PC-3 (cell line): ENCODE measurements around the gene YIF1B. TPM values are rescaled to one million over a fixed set of nuclear protein-coding genes. Genes with fewer than 3 reads are reported as not detected.
A peak's percentile ranks its signal among the peaks of the same experiment; 100 is the strongest.

Experiments
- ATAC-seq: fragments of 200-7000 bp; cut with Tn5 transposase; 2 replicates; pipeline ENCODE4 v1.9.1; 2020; ENCODE audit warnings: mild to moderate bottlenecking, moderate library complexity
- BruUV-seq: library from RNA; stranded (reverse); fragments of 400-500 nt; replicated peaks from 2 replicates; lab custom pipeline; 2021; lab: Mats Ljungman, UMichigan
- CTCF ChIA-PET: fragments of 300-600 bp; sonication (Branson Sonifier 250); formaldehyde crosslinking; loops from one replicate; lab custom pipeline; 2022; ENCODE audit warnings: antibody characterized with exemption; lab: Charles Lee
- POLR2A ChIA-PET: fragments of 300-600 bp; sonication (Branson Sonifier 250); formaldehyde crosslinking; loops from one replicate; lab custom pipeline; 2022; ENCODE audit warnings: antibody characterized with exemption; ENCODE audit not compliant: unreplicated experiment; lab: Charles Lee
- DNase-seq: peaks from one replicate; pipeline ENCODE4 v3.0.0-alpha.2; 2015
- H2AFZ ChIP-seq: fragments of 300-600 bp; sonication (generic); 2 replicates; pipeline ENCODE4 v1.6.0; 2016; ENCODE audit warnings: antibody characterized with exemption, low read length
- H3F3A ChIP-seq: fragments of 300-600 bp; sonication (generic); one replicate; pipeline ENCODE4 v1.6.0; 2017; ENCODE audit warnings: antibody characterized with exemption, low read length, control low read depth, mild to moderate bottlenecking; ENCODE audit not compliant: unreplicated experiment
- H3K27ac ChIP-seq: fragments of 300-600 bp; sonication (generic); 2 replicates; pipeline ENCODE4 v1.5.1; 2016; ENCODE audit warnings: mild to moderate bottlenecking, low read length
- H3K27me3 ChIP-seq: fragments of 300-600 bp; sonication (generic); 2 replicates; pipeline ENCODE4 v1.6.1; 2016; ENCODE audit warnings: low read length, mixed read lengths
- H3K36me3 ChIP-seq: fragments of 300-600 bp; sonication (generic); 2 replicates; pipeline ENCODE4 v1.6.1; 2016; ENCODE audit warnings: low read depth, mixed run types, low read length, mixed read lengths
- H3K4me1 ChIP-seq: fragments of 300-600 bp; sonication (generic); 2 replicates; pipeline ENCODE4 v1.5.1; 2016; ENCODE audit warnings: low read length; ENCODE audit not compliant: insufficient read depth
- H3K4me2 ChIP-seq: fragments of 300-600 bp; sonication (generic); 2 replicates; pipeline ENCODE4 v1.6.0; 2016; ENCODE audit warnings: low read length
- H3K4me3 ChIP-seq: fragments of 300-600 bp; sonication (generic); 2 replicates; pipeline ENCODE4 v1.5.1; 2016; ENCODE audit warnings: mild to moderate bottlenecking, low read length, mixed read lengths
- H3K79me2 ChIP-seq: fragments of 300-600 bp; sonication (generic); 2 replicates; pipeline ENCODE4 v1.6.1; 2017; ENCODE audit warnings: low read length, mixed read lengths
- H3K9ac ChIP-seq: fragments of 300-600 bp; sonication (generic); 2 replicates; pipeline ENCODE4 v1.6.0; 2016; ENCODE audit warnings: mild to moderate bottlenecking, low read length
- H3K9me2 ChIP-seq: fragments of 300-600 bp; sonication (generic); replicated peaks from 2 replicates; pipeline ENCODE4 v1.6.1; 2016; ENCODE audit warnings: mixed run types, low read length, mixed read lengths
- H3K9me3 ChIP-seq: fragments of 300-600 bp; sonication (generic); 2 replicates; pipeline ENCODE4 v1.6.1; 2016; ENCODE audit warnings: low read length, mixed read lengths
- H4K20me1 ChIP-seq: fragments of 300-600 bp; sonication (generic); 2 replicates; pipeline ENCODE4 v1.6.1; 2016; ENCODE audit warnings: low read length, mixed read lengths
- CTCF ChIP-seq: fragments of 300-600 bp; sonication (generic); conservative IDR thresholded peaks from 2 replicates; pipeline ENCODE4 v1.5.1; 2017; ENCODE audit warnings: antibody characterized with exemption, low read depth, mild to moderate bottlenecking, low read length
- EZH2 ChIP-seq: fragments of 300-600 bp; sonication (generic); IDR thresholded peaks from one replicate; pipeline ENCODE4 v1.6.1; 2017; ENCODE audit warnings: antibody characterized with exemption, mild to moderate bottlenecking, low read length; ENCODE audit not compliant: unreplicated experiment
- EZH2phosphoT487 ChIP-seq: fragments of 300-600 bp; sonication (generic); IDR thresholded peaks from 2 replicates; pipeline ENCODE4 v1.6.1; 2018; ENCODE audit warnings: mild to moderate bottlenecking, antibody characterized with exemption, low read length, borderline replicate concordance
- intact Hi-C: fragments of 100-400 bp; cut with micrococcal nuclease; formaldehyde crosslinking; loops from 2 replicates; pipeline ENCODE4 v1.9.0; 2023
- total RNA-seq: library from RNA; depleted of rRNA; stranded (reverse); fragments of >200 nt; gene quantifications from 2 replicates; pipeline ENCODE4 v1.2.3, GENCODE V29; 2014

The YIF1B gene
- total RNA-seq, 1 experiment from 2014 or later, result 72.3 TPM

GRCh38 chr19:38274739-38275138 lies 41.0 kb downstream of the YIF1B start:
- Histone ChIP-seq H3K9me2 (no peaks in the 10 kb centered on the region), H3K4me3 (no peak overlapping the region), H3K27me3 (no peaks in the 10 kb centered on the region), H3K9me3 (no peaks in the 10 kb centered on the region), H3K79me2 (peaks cover 99% of the 10 kb centered on the region), H3K27ac (no peak overlapping the region), H3K4me2 (no peak overlapping the region), H4K20me1 (peaks cover 9% of the 10 kb centered on the region; the same call in 1 of the 2 replicates), H3K4me1 (peaks cover 57% of the 10 kb centered on the region), H3K9ac (no peak overlapping the region), H3K36me3 (no peaks in the 10 kb centered on the region; the same call in 1 of the 2 replicates), H2AFZ (no peak overlapping the region), H3F3A (peaks cover 3% of the 10 kb centered on the region)
- TF ChIP-seq EZH2 (no peak), CTCF (no peak), EZH2phosphoT487 (no peak)
- BruUV-seq, result no TSS peak
- intact Hi-C loops, result no loop called here
- no peak for DNase-seq
- POLR2A ChIA-PET, result no interaction called here
- CTCF ChIA-PET, result no interaction called here
- no peak for ATAC-seq

- ChIA-PET CTCF (no interaction called here), POLR2A (no interaction called here)
- H3K4me2 ChIP-seq, result no peak overlapping the region
- H3K9ac ChIP-seq, result no peak overlapping the region
- H3K36me3 ChIP-seq, result no peaks in the 10 kb centered on the region; the same call in 1 of the 2 replicates
- no peak for ATAC-seq
- H3K9me3 ChIP-seq, result no peaks in the 10 kb centered on the region
- H4K20me1 ChIP-seq, result peaks cover 9% of the 10 kb centered on the region; the same call in 1 of the 2 replicates
- peaks cover 64% of the 10 kb centered on the region for H3K4me1 ChIP-seq
- intact Hi-C loops, result no loop called here
- TSS peak; percentile 5 for BruUV-seq
- TF ChIP-seq EZH2 (no peak), EZH2phosphoT487 (no peak), CTCF (no peak)
- H3K27ac ChIP-seq, result no peak overlapping the region
- H3K27me3 ChIP-seq, result no peaks in the 10 kb centered on the region
- no peak for DNase-seq
- H3K9me2 ChIP-seq, result no peaks in the 10 kb centered on the region
- no peak overlapping the region for H2AFZ ChIP-seq
- H3F3A ChIP-seq, result peaks cover 3% of the 10 kb centered on the region
- H3K79me2 ChIP-seq, result peaks cover 98% of the 10 kb centered on the region
- no peak overlapping the region for H3K4me3 ChIP-seq
These were observed 42.2 kb downstream of the YIF1B start for GRCh38 chr19:38273499-38273898.

- Histone ChIP-seq H3F3A (no peaks in the 10 kb centered on the region), H3K36me3 (no peaks in the 10 kb centered on the region; the same call in 1 of the 2 replicates), H4K20me1 (peaks cover 22% of the 10 kb centered on the region), H3K9me3 (no peaks in the 10 kb centered on the region), H3K4me2 (peak overlapping the region; percentile 79), H3K4me1 (peaks cover 67% of the 10 kb centered on the region), H3K27me3 (no peaks in the 10 kb centered on the region), H3K79me2 (peaks cover 99% of the 10 kb centered on the region), H3K9ac (0 out of 2 replicates have a peak overlapping the region, but pooled peaks have one; percentile 21), H3K4me3 (peak overlapping the region; percentile 45; the same call in 1 of the 2 replicates), H3K27ac (peak overlapping the region; percentile 86), H2AFZ (no peak overlapping the region), H3K9me2 (no peaks in the 10 kb centered on the region)
- CTCF ChIA-PET, result no interaction called here
- TF ChIP-seq EZH2phosphoT487 (no peak), EZH2 (no peak), CTCF (no peak)
- intact Hi-C loops, result no loop called here
- peak; percentile 69 for ATAC-seq
- DNase-seq, result peak; percentile 81
- POLR2A ChIA-PET, result interaction anchor here (0.5 to 0.7 kb wide), 3 partner anchors 15 to 405 kb away, joined by 3 to 7 read pairs (median 3); no protein-coding TSS in a partner anchor
- BruUV-seq, result no TSS peak
These were observed 45.1 kb downstream of the YIF1B start for GRCh38 chr19:38270587-38271167.
